Measurements from ENCODE around the gene PACRG. TPM values are rescaled to one million over a fixed set of nuclear protein-coding genes. Genes with fewer than 3 reads are reported as not detected.

Gene PACRG
- total RNA-seq, 2 experiments from 2014 or later, result not detected

DNA sequence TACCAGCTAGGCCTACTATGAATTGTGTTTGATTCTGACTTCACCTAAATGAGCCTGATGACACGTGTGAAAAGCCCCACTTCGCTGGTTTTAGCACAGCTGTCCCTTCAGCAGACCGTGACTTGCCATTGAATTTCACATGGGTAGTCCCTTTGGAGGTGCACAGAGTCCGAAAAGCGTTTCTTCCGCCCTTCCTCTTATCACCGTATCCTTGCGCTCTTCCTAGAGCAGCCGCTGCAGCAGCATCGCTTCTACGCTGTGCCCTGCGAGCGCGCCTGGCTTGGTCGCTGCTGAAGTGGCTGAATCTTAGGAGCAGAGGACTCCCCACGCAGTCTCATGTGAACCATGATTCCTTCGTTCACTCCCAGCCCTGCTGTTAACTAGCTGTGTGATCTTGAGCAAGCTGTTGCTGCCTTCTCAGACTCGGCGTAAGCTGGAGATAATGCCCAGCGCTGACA, 127.0 kb downstream of the PACRG start:
- H3K4me3 ChIP-seq (ENCODE audit: low read depth, low read length, poor library complexity, severe bottlenecking), result no peak overlapping the region
- no peak for TF ChIP-seq EZH2phosphoT487 (IDR thresholded peaks at IDR 0.05; ENCODE audit: borderline replicate concordance, low read depth, low read length)
- TF ChIP-seq, protein P1, sequence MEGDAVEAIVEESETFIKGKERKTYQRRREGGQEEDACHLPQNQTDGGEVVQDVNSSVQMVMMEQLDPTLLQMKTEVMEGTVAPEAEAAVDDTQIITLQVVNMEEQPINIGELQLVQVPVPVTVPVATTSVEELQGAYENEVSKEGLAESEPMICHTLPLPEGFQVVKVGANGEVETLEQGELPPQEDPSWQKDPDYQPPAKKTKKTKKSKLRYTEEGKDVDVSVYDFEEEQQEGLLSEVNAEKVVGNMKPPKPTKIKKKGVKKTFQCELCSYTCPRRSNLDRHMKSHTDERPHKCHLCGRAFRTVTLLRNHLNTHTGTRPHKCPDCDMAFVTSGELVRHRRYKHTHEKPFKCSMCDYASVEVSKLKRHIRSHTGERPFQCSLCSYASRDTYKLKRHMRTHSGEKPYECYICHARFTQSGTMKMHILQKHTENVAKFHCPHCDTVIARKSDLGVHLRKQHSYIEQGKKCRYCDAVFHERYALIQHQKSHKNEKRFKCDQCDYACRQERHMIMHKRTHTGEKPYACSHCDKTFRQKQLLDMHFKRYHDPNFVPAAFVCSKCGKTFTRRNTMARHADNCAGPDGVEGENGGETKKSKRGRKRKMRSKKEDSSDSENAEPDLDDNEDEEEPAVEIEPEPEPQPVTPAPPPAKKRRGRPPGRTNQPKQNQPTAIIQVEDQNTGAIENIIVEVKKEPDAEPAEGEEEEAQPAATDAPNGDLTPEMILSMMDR (conservative IDR thresholded peaks at IDR 0.05; ENCODE audit: low read length), result no peak
- H3K9me2 ChIP-seq (ENCODE audit: insufficient read depth, low read length), result no peaks in the 10 kb centered on the region
- H4K20me1 ChIP-seq (ENCODE audit: insufficient read depth, low read length), result no peaks in the 10 kb centered on the region
- no peak for DNase-seq (ENCODE audit: low spot score)
- no peaks in the 10 kb centered on the region for H3K36me3 ChIP-seq (ENCODE audit: insufficient read depth, low read length)
- ChIA-PET CTCF (ENCODE audit: unreplicated experiment) (no interaction called here), POLR2A (no interaction called here)
- H3K4me1 ChIP-seq (ENCODE audit: insufficient read depth, low read length, poor library complexity, severe bottlenecking), result no peaks in the 10 kb centered on the region
- no peak overlapping the region for H3K4me2 ChIP-seq (ENCODE audit: low read length)
- H2AFZ ChIP-seq (ENCODE audit: low read length), result no peak overlapping the region
- no TSS peak for BruUV-seq (replicated peaks)
- no peak overlapping the region for H3K27ac ChIP-seq (ENCODE audit: low read depth, low read length, poor library complexity, severe bottlenecking)
- no peaks in the 10 kb centered on the region for H3K79me2 ChIP-seq (ENCODE audit: insufficient read depth, low read depth, low read length)
- H3K9me3 ChIP-seq (ENCODE audit: low read length), result no peaks in the 10 kb centered on the region
- intact Hi-C loops (cut with micrococcal nuclease; ENCODE audit: unreplicated experiment), result no loop called here

DNA sequence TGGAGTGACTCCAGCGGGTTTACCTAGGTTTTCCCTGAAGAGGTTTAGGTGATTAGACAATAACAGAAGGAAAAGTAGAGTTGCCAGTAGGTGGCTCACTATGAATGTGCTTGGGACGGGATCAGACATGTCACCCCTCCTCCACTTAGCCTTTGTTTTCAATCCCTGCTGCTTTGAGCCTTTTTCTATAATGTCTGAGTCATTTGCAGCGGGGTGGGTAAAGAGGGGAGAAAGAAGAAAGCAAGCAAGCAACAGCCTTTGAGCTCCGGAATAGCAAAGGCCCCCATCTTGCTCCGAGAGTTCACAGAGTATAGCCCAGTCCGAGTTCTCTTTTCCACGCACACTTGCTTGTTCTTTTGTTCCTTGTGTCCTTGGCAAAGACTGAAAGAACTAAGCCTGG, 129.1 kb downstream of the PACRG start:
- Histone ChIP-seq H3K9me3 (ENCODE audit: low read length) (no peaks in the 10 kb centered on the region), H3K4me3 (ENCODE audit: low read depth, low read length, poor library complexity, severe bottlenecking) (no peak overlapping the region), H3K4me2 (ENCODE audit: low read length) (no peak overlapping the region), H4K20me1 (ENCODE audit: insufficient read depth, low read length) (no peaks in the 10 kb centered on the region), H3K4me1 (ENCODE audit: insufficient read depth, low read length, poor library complexity, severe bottlenecking) (no peaks in the 10 kb centered on the region), H3K36me3 (ENCODE audit: insufficient read depth, low read length) (no peaks in the 10 kb centered on the region), H3K9me2 (ENCODE audit: insufficient read depth, low read length) (no peaks in the 10 kb centered on the region), H3K27ac (ENCODE audit: low read depth, low read length, poor library complexity, severe bottlenecking) (no peak overlapping the region), H2AFZ (ENCODE audit: low read length) (no peak overlapping the region), H3K79me2 (ENCODE audit: insufficient read depth, low read depth, low read length) (no peaks in the 10 kb centered on the region)
- BruUV-seq (replicated peaks), result no TSS peak
- TF ChIP-seq EZH2phosphoT487 (IDR thresholded peaks at IDR 0.05; ENCODE audit: borderline replicate concordance, low read depth, low read length), result no peak
- TF ChIP-seq, protein P1 (conservative IDR thresholded peaks at IDR 0.05; ENCODE audit: low read length), result peak; percentile 58
- no peak for DNase-seq (ENCODE audit: low spot score)
- POLR2A ChIA-PET, result no interaction called here
- CTCF ChIA-PET (ENCODE audit: unreplicated experiment), result no interaction called here
- intact Hi-C loops (cut with micrococcal nuclease; ENCODE audit: unreplicated experiment), result no loop called here

DNA sequence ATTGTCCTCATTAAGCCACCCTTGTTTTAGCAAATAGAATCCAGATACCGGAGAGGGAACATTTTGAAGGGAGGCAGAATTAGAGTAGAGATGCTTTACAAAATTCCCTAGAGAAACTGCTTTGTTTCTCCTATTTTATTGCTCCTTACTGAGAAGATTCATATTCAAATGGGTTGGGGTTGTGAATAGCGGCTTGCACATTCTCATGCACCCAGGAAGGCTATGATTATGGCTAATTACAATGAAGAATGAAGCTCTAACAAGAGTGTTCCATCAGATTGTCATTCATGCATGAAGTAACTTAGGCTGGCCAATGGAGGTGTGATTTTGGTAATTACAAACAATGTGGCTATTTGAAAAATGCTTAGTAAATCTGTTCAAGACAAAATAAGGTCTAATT, 129.6 kb downstream of the PACRG start:
- no peak overlapping the region for H3K4me3 ChIP-seq (ENCODE audit: low read depth, low read length, poor library complexity, severe bottlenecking)
- no peak overlapping the region for H2AFZ ChIP-seq (ENCODE audit: low read length)
- no peaks in the 10 kb centered on the region for H3K4me1 ChIP-seq (ENCODE audit: insufficient read depth, low read length, poor library complexity, severe bottlenecking)
- CTCF ChIA-PET (ENCODE audit: unreplicated experiment), result no interaction called here
- no peak overlapping the region for H3K4me2 ChIP-seq (ENCODE audit: low read length)
- H4K20me1 ChIP-seq (ENCODE audit: insufficient read depth, low read length), result no peaks in the 10 kb centered on the region
- TF ChIP-seq, protein P1 (conservative IDR thresholded peaks at IDR 0.05; ENCODE audit: low read length), result no peak
- TF ChIP-seq EZH2phosphoT487 (IDR thresholded peaks at IDR 0.05; ENCODE audit: borderline replicate concordance, low read depth, low read length), result no peak
- DNase-seq (ENCODE audit: low spot score), result no peak
- BruUV-seq (replicated peaks), result no TSS peak
- H3K9me3 ChIP-seq (ENCODE audit: low read length), result no peaks in the 10 kb centered on the region
- H3K36me3 ChIP-seq (ENCODE audit: insufficient read depth, low read length), result no peaks in the 10 kb centered on the region
- H3K9me2 ChIP-seq (ENCODE audit: insufficient read depth, low read length), result no peaks in the 10 kb centered on the region
- intact Hi-C loops (cut with micrococcal nuclease; ENCODE audit: unreplicated experiment), result no loop called here
- no peak overlapping the region for H3K27ac ChIP-seq (ENCODE audit: low read depth, low read length, poor library complexity, severe bottlenecking)
- no peaks in the 10 kb centered on the region for H3K79me2 ChIP-seq (ENCODE audit: insufficient read depth, low read depth, low read length)
- POLR2A ChIA-PET, result no interaction called here

All from OCI-LY7 (cell line).